Psoas muscle (tissue), 8 donors: ENCODE measurements around the gene KCTD3. TPM values are rescaled to one million over a fixed set of nuclear protein-coding genes. Genes with fewer than 3 reads are reported as not detected.

Experiments used
- ATAC-seq, 4 donors: fragments of 200-7000 bp; cut with Tn5 transposase; one replicate each; pipeline ENCODE4 v1.9.1; 2020; ENCODE audit warnings: moderate library complexity in 3 of 4, mild to moderate bottlenecking in 2 of 4
- DNase-seq, 2 donors: peaks; one replicate each; pipeline ENCODE4 v3.0.0-alpha.2; 2020
- H3K27ac ChIP-seq: fragments of 200-600 bp; one replicate; pipeline ENCODE4 v1.8.0; 2022
- H3K27me3 ChIP-seq, 3 donors: fragments of 200-600 bp in 1 of 3; one replicate each; pipeline versions ENCODE4 v1.6.1 to v1.8.0; 2013 to 2022; ENCODE audit warnings: low read length in 2 of 3, mild to moderate bottlenecking in 2 of 3, moderate library complexity in 1 of 3; ENCODE audit not compliant: insufficient read depth in 3 of 3
- H3K36me3 ChIP-seq, 2 donors: fragments of 200-600 bp in 1 of 2; one replicate each; pipeline versions ENCODE4 v1.6.1 to v1.8.0; 2013 to 2022; ENCODE audit warnings: low read depth in 1 of 2, mild to moderate bottlenecking in 1 of 2, moderate library complexity in 1 of 2; ENCODE audit not compliant: insufficient read depth in 1 of 2
- H3K4me1 ChIP-seq: fragments of 200-600 bp; one replicate; pipeline ENCODE4 v1.8.0; 2022
- H3K4me3 ChIP-seq: fragments of 200-600 bp; one replicate; pipeline ENCODE4 v1.8.0; 2022; ENCODE audit warnings: mild to moderate bottlenecking
- H3K9me3 ChIP-seq: fragments of 200-600 bp; one replicate; pipeline ENCODE4 v1.8.0; 2022
- WGBS, 3 donors: extraction: QIAGEN DNeasy Blood & Tissue Kit; methylation state at CpG; one replicate each; pipeline versions ENCODE4 v1.1.6 to v1.1.7; 2013; 5-methylcytosine and 5-hydroxymethylcytosine counted together
- intact Hi-C, 2 donors: fragments of 100-400 bp; cut with DNase I; formaldehyde crosslinking; loops; one replicate each; pipeline versions ENCODE4 v1.11.0 to v1.14.2; 2022
- polyA plus RNA-seq, 3 donors: library from polyadenylated mRNA; stranded (reverse); fragments of 200-250 nt; gene quantifications; one replicate each; pipeline ENCODE4 v1.2.3, GENCODE V29; 2013
- total RNA-seq, 4 donors: library from RNA; stranded (reverse); fragmentation: NEBNext Ultra II Directional in 2 of 4; extraction: Animal tissue kit (Norgen Biotek cat#: 25700) in 2 of 4; gene quantifications; one replicate each; pipeline versions ENCODE4 v1.2.1 to v1.2.4, GENCODE V29; 2021 to 2023
- TF ChIP-seq, protein P1 (sequence below): fragments of 200-600 bp; IDR thresholded peaks from one replicate; pipeline ENCODE4 v1.8.0; 2022; ENCODE audit warnings: antibody characterized with exemption
- donor health status: healthy with polysubstance abuse.
- donor health status: DM: no; HTN: no; CAD: no; lungs with moderate emphysema.
- donor health status: Bipolar disorder and iron deficiency.
- donor health status: healthy.
- donor health status: DM: yes; HTN: yes; CAD: no.
- donor health status: DM: no; HTN: no; CAD: no.
- donor health status: DM: no; HTN: no; CAD: no.
- donor health status: DM: yes; HTN: yes; CAD: no.

The KCTD3 gene
- total and polyA plus RNA-seq, 7 donors: 6.9 to 20.8 (median 12.8) TPM

DNA sequence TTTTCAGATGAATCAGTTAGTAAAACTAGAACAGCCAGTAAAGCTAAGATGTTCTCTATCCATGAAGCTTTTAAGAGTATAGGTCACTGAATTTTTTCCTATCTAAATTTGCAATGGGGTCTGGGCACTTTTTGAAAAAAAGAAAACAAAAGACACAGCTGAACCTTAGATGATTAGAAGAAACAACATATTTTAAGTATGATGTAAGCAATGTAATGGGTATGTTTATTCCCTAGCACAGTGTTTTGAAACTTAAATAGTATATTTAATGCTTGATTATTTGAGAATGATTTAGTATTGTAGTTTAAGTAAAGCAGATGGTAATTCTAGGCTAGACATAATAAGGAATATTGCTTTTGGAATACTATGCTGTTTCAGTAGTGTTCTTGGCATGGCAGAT, 36.2 kb downstream of the KCTD3 start:
- Histone ChIP-seq H3K4me3 (no peak overlapping the region), H3K27me3 (no peaks in the 10 kb centered on the region), H3K36me3 (peaks cover 4 to 52% of the 10 kb centered on the region in 2 donors), H3K4me1 (no peaks in the 10 kb centered on the region), H3K27ac (no peak overlapping the region), H3K9me3 (no peaks in the 10 kb centered on the region)
- ATAC-seq (no peak), DNase-seq (no peak)
- intact Hi-C loops: no loop called here
- TF ChIP-seq, protein P1, sequence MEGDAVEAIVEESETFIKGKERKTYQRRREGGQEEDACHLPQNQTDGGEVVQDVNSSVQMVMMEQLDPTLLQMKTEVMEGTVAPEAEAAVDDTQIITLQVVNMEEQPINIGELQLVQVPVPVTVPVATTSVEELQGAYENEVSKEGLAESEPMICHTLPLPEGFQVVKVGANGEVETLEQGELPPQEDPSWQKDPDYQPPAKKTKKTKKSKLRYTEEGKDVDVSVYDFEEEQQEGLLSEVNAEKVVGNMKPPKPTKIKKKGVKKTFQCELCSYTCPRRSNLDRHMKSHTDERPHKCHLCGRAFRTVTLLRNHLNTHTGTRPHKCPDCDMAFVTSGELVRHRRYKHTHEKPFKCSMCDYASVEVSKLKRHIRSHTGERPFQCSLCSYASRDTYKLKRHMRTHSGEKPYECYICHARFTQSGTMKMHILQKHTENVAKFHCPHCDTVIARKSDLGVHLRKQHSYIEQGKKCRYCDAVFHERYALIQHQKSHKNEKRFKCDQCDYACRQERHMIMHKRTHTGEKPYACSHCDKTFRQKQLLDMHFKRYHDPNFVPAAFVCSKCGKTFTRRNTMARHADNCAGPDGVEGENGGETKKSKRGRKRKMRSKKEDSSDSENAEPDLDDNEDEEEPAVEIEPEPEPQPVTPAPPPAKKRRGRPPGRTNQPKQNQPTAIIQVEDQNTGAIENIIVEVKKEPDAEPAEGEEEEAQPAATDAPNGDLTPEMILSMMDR: no peak

DNA sequence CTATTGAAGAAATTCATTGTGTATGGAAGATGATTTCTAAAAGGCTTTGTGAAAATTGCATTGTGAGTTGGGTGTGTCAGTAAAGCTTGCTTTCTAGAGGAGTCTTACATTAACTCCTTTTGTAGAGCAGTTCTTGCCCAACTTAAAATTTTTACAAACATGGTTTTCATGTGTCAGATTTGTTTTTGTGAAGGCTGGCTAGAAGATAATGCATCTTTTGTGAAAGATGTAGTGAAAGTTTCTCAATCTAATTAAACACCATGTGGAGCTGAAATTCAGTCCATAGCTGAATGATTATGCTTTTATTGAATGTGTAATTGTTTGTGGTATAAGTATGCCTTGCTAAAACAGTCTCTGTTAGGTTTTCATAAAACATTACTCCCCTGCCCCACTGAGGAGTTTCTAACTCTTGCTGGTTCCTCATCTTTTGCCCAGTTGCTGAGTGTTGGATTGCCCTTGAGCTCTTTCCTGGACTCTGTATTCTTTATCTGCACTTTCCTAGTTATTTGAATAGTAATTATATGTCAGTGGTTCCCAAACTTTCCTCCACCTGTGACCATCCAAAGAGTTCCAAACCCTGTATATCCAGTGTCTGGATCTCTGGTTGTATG, 38.0 kb downstream of the KCTD3 start:
- H3K27me3 ChIP-seq: no peaks in the 10 kb centered on the region
- H3K4me1 ChIP-seq: no peaks in the 10 kb centered on the region
- DNase-seq (no peak), ATAC-seq (no peak)
- H3K9me3 ChIP-seq: no peaks in the 10 kb centered on the region
- TF ChIP-seq, protein P1: no peak
- intact Hi-C loops: no loop called here
- no peak overlapping the region for H3K4me3 ChIP-seq
- no peak overlapping the region for H3K27ac ChIP-seq
- peaks cover 2 to 62% of the 10 kb centered on the region in 2 donors for H3K36me3 ChIP-seq

DNA sequence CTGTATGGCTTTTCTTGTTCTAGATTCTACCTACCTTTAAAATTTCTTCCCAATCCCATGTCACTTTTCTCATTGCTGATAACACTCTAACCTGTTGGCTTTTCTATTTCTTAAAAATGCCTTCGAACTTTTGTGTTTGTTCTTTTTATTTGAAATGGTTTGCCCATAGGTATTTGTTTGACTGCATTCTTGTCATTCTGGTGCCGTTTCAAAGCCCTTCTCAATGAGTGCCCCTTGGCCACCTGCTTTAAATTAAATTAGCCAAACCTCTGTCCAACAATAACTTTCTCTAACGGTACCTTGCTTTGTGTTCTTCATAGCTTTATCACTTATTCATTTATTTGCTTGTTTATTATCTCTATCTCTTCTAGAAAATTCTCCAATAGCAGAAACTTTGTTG, 38.9 kb downstream of the KCTD3 start:
- TF ChIP-seq, protein P1: no peak
- Histone ChIP-seq H3K4me3 (no peak overlapping the region), H3K27me3 (no peaks in the 10 kb centered on the region), H3K9me3 (no peaks in the 10 kb centered on the region), H3K4me1 (no peaks in the 10 kb centered on the region), H3K36me3 (peaks cover 2 to 69% of the 10 kb centered on the region in 2 donors), H3K27ac (no peak overlapping the region)
- DNase-seq: no peak
- intact Hi-C loops: no loop called here
- WGBS, 3 donors: 70 to 78% (median 71%) methylated on average over 3 of the region's 3 CpGs
- ATAC-seq: no peak

DNA sequence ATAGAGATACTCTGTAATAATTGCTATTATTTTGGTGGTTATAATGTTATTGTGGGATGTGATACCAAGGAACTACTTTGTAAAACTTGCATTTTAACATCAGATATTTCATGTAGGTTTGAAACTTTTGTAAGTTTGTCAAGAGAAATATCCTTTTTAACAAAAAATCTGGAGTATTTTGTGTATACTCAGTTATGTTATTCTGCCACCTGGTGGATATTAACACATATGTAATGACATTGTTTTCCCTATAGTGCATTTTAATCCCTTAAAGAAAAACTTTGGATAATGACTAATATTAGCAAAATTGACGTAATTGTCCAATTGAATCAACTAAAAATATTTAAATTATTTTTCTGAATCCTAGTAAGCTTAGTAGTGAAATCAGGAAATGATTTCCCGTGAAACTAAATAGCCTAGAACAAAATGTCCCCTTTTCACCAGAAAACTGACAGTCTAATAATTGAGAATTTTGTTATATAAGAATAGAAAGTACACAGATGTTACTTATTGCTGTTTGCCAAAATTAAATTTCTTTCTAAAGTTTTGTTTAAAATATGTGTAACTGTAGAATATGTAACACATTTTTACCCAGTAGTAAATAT, 39.6 kb downstream of the KCTD3 start:
- no peak overlapping the region for H3K27ac ChIP-seq
- intact Hi-C loops: no loop called here
- ATAC-seq: no peak

More for the DNA sequence above, 39.6 kb downstream of the KCTD3 start:
- H3K4me1 ChIP-seq: no peaks in the 10 kb centered on the region
- H3K36me3 ChIP-seq: peaks cover 2 to 69% of the 10 kb centered on the region in 2 donors
- no peaks in the 10 kb centered on the region for H3K27me3 ChIP-seq
- DNase-seq: no peak
- TF ChIP-seq, protein P1: peak; percentile 40
- H3K9me3 ChIP-seq: no peaks in the 10 kb centered on the region
- no peak overlapping the region for H3K4me3 ChIP-seq
- 84 to 88% (median 85%) methylated on average over 2 of the region's 2 CpGs for WGBS, 3 donors
